ENCODE measurements around the gene UQCRH. TPM values are rescaled to one million over a fixed set of nuclear protein-coding genes. Genes with fewer than 3 reads are reported as not detected.

The UQCRH gene
- 621 and 626 TPM in 2 replicates for total RNA-seq (2021; fragmentation: NEBNext Ultra II Directional; extraction: Animal tissue kit (Norgen Biotek cat#: 25700))
- 565 and 1,112 TPM in 2 replicates for polyA plus RNA-seq (2011; rRNA removed)
- polyA plus RNA-seq (2011; cell fraction: cytosol; rRNA removed), result 1,400 TPM
- polyA plus RNA-seq (2011; cell fraction: nucleus; rRNA removed), result 92.1 TPM
- polyA plus RNA-seq (2012, experiment 1 of 2), result 810 to 1,275 TPM (median 1,000 TPM) in 4 replicates
- 709 TPM for polyA plus RNA-seq (2012, experiment 2 of 2)
- polyA plus RNA-seq (2013, experiment 1 of 2), result 826 TPM
- 891 TPM for polyA plus RNA-seq (2013, experiment 2 of 2)
- polyA minus RNA-seq (2011; rRNA and poly(A)+ RNA removed), result 77.4 and 81.2 TPM in 2 replicates
- polyA minus RNA-seq (2011; cell fraction: cytosol; rRNA and poly(A)+ RNA removed), result 128 TPM
- polyA minus RNA-seq (2011; cell fraction: nucleus; rRNA and poly(A)+ RNA removed), result 98.4 TPM
- long read RNA-seq, experiment 1, transcript UQCRH-205 (5 exons, 674 nt), result minor isoform, 9 of 590 reads
- long read RNA-seq, experiment 1, transcript UQCRH-201 (4 exons, 604 nt), result major isoform, 422 of 590 reads
- long read RNA-seq, experiment 1, transcript UQCRH-202 (2 exons, 621 nt), result minor isoform, 35 of 590 reads
- long read RNA-seq, experiment 1, partial matches to known transcripts, result 102 of 590 reads
- long read RNA-seq, experiment 1, other reads (novel, unspliced or antisense), result 20 of 590 reads
- long read RNA-seq, experiment 2, transcript UQCRH-202 (2 exons, 621 nt), result major isoform, 11 of 29 reads
- long read RNA-seq, experiment 2, transcript UQCRH-201 (4 exons, 604 nt), result major isoform, 11 of 29 reads
- long read RNA-seq, experiment 2, partial matches to known transcripts, result 0 of 29 reads
- long read RNA-seq, experiment 2, other reads (novel, unspliced or antisense), result 4 of 29 reads

GRCh38 chr1:46303038-46303871 lies at the start of gene UQCRH, which contains the start of gene LRRC41:
UQCRH (plus strand) TSS chr1:46303698; CDS start chr1:46303767, 69 bp downstream.
LRRC41 (minus strand) TSS chr1:46303616; CDS start chr1:46303322, 294 bp downstream.
- H3K56ac ChIP-seq (replicated peaks; ENCODE audit: insufficient read length, low read depth, low read length), result peak within 1 kb of the TSS; percentile 57
- DNase-seq (ENCODE audit: low read depth in 1 of 2, low spot score in 2 of 2), result peak; percentile 93 to 97
- 0 out of 2 replicates have a peak within 1 kb of the TSS, but pooled peaks have one; percentile 41 for H2AK5ac ChIP-seq (ENCODE audit: low read depth, low read length)
- no peak within 1 kb of the TSS for H2BK120ac ChIP-seq (replicated peaks; ENCODE audit: low read depth, low read length)
- peak within 1 kb of the TSS; percentile 84 to 87 (median 84) for H3K9ac ChIP-seq (replicated peaks in 1 of 4; ENCODE audit: extremely low read depth in 1 of 4, low read depth in 3 of 4, low read length in 3 of 4)
- H3K79me2 ChIP-seq (ENCODE audit: control insufficient read depth in 1 of 2, insufficient read depth in 2 of 2, low read length in 2 of 2), result peaks cover 40 to 83% of the 10 kb centered on the region in 2 experiments
- H2BK12ac ChIP-seq (ENCODE audit: low read depth, low read length), result peak within 1 kb of the TSS; percentile 62; the same call in 1 of the 2 replicates
- H3K4ac ChIP-seq (replicated peaks; ENCODE audit: insufficient read length, low read depth, low read length), result peak within 1 kb of the TSS; percentile 73
- no peak within 1 kb of the TSS for H2BK15ac ChIP-seq (ENCODE audit: low read length)
- peak within 1 kb of the TSS; percentile 76 for H4K5ac ChIP-seq (ENCODE audit: insufficient read length, low read depth, low read length)
- peak within 1 kb of the TSS; percentile 80 to 91 for H3K4me2 ChIP-seq (ENCODE audit: insufficient read depth in 1 of 2, low read depth in 2 of 2, low read length in 2 of 2)
- no peak within 1 kb of the TSS for H3K23ac ChIP-seq (ENCODE audit: insufficient read length)
- CTCF ChIA-PET (ENCODE audit: partially characterized antibody), result interaction anchor here (0.6 to 2.3 kb wide), 12 partner anchors 13 to 858 kb away, joined by 3 to 21 read pairs (median 4); partner anchors contain the start of gene NSUN4
- POLR2A ChIA-PET (ENCODE audit: partially characterized antibody), result interaction anchor here (0.6 to 33.1 kb wide), 25 partner anchors 8 to 110 kb away, joined by 3 to 689 read pairs (median 6); partner anchors contain the start of genes NSUN4 and RAD54L
- H3K23me2 ChIP-seq (ENCODE audit: low read depth, low read length), result peaks cover 8% of the 10 kb centered on the region; the same call in 1 of the 2 replicates
- H3K27me3 ChIP-seq (replicated peaks in 1 of 4; ENCODE audit: control insufficient read depth in 3 of 4, extremely low read depth in 1 of 4, insufficient read depth in 3 of 4, low read length in 3 of 4), result no peaks in the 10 kb centered on the region
- peak within 1 kb of the TSS; percentile 96 for H4K8ac ChIP-seq (ENCODE audit: extremely low read depth, insufficient read depth, low read length)
- no peak within 1 kb of the TSS for H3K14ac ChIP-seq (ENCODE audit: insufficient read length)
- H4K91ac ChIP-seq (replicated peaks; ENCODE audit: insufficient read length, low read length), result peak within 1 kb of the TSS; percentile 72
- H3K18ac ChIP-seq (ENCODE audit: extremely low read depth, low read length), result peak within 1 kb of the TSS; percentile 63; the same call in 1 of the 2 replicates
- H2BK5ac ChIP-seq (ENCODE audit: low read depth, low read length), result peak within 1 kb of the TSS; percentile 71
- FAIRE-seq, result peak; percentile 42
- H3K79me1 ChIP-seq (ENCODE audit: low read depth, low read length), result no peaks in the 10 kb centered on the region
- H2BK20ac ChIP-seq (ENCODE audit: low read length), result no peak within 1 kb of the TSS
- H3K4me1 ChIP-seq (replicated peaks in 1 of 4; ENCODE audit: control insufficient read depth in 3 of 4, insufficient read depth in 4 of 4, low read length in 3 of 4), result peaks cover 5 to 17% (median 14%) of the 10 kb centered on the region in 4 experiments
- H2AFZ ChIP-seq (ENCODE audit: low read length), result 0 out of 2 replicates have a peak within 1 kb of the TSS, but pooled peaks have one; percentile 64
- 0% methylated on average over 54 of the region's 61 CpGs; no CpG with 5 or more reads in 1 of the 2 experiments for WGBS, 2 experiments (ENCODE audit: extremely low coverage in 1 of 2, insufficient coverage in 1 of 2, insufficient read length in 1 of 2, insufficient replicate concordance in 2 of 2, low coverage in 1 of 2, low lambda C conversion rate in 2 of 2, missing lambda C conversion rate in 1 of 2)
- H3K27ac ChIP-seq (ENCODE audit: low read depth, low read length), result peak within 1 kb of the TSS; percentile 92
- H3K9me3 ChIP-seq (ENCODE audit: insufficient read depth in 2 of 2, low read depth in 1 of 2, low read length in 1 of 2), result no peaks in the 10 kb centered on the region
- peaks cover 8 to 9% of the 10 kb centered on the region in 2 experiments for H4K20me1 ChIP-seq (replicated peaks in 1 of 2; ENCODE audit: control insufficient read depth in 1 of 2, insufficient read depth in 2 of 2, low read length in 2 of 2)
- H3K36me3 ChIP-seq (ENCODE audit: control insufficient read depth in 2 of 4, insufficient read depth in 4 of 4, low read length in 3 of 4), result peaks cover 0 to 8% (median 0%) of the 10 kb centered on the region in 4 experiments; a peak in 2 of 8 replicates
- peak within 1 kb of the TSS; percentile 84 to 97 (median 90) for H3K4me3 ChIP-seq (ENCODE audit: extremely low read depth in 1 of 4, insufficient read depth in 2 of 4, low read depth in 3 of 4, low read length in 4 of 4)
- TF ChIP-seq ASH2L (IDR thresholded peaks at IDR 0.05; ENCODE audit: low read length), result peak; percentile 46
- TF ChIP-seq SIX5 (IDR thresholded peaks at IDR 0.05; ENCODE audit: low read depth, low read length), result peak; percentile 84
- TF ChIP-seq SAP30 (IDR thresholded peaks at IDR 0.05; ENCODE audit: insufficient read depth, insufficient replicate concordance, low read length), result peak; percentile 50
- TF ChIP-seq SP2 (IDR thresholded peaks at IDR 0.05; ENCODE audit: low read length), result no peak
- TF ChIP-seq HDAC6 (IDR thresholded peaks at IDR 0.05; ENCODE audit: low read depth, low read length), result no peak
- peak; percentile 52 for TF ChIP-seq KDM5A (IDR thresholded peaks at IDR 0.05; ENCODE audit: low read length)
- TF ChIP-seq SIRT6 (IDR thresholded peaks at IDR 0.05; ENCODE audit: low read length), result no peak
